GM13976 (cell line): ENCODE data around the gene KRTAP4-4.
"Not testable (repeated sequence)": the region's sequence is repeated elsewhere in the genome, so short reads cannot be mapped to it uniquely, and the experiment has no call there.

Experiments
- DNase-seq: peaks from one replicate; pipeline ENCODE4 v3.0.0; 2012; ENCODE audit warnings: low spot score
- CTCF ChIP-seq: IDR thresholded peaks from 2 replicates; pipeline ENCODE4 v1.5.1; 2012; ENCODE audit warnings: borderline replicate concordance, mild to moderate bottlenecking; ENCODE audit not compliant: insufficient read depth; ENCODE audit errors: extremely low read depth, missing control alignments, control extremely low read depth
- in situ Hi-C: fragments of 300-500 bp; cut with MboI; formaldehyde crosslinking; loops from one replicate; pipeline ENCODE4 v1.12.0; 2022; ENCODE audit warnings: low sequenced_read_pairs, mixed read lengths, inconsistent platforms; ENCODE audit not compliant: unreplicated experiment

Gene KRTAP4-4

GRCh38 chr17:41133880-41134735 lies 26.4 kb downstream of the KRTAP4-4 start:
- in situ Hi-C loops: no loop called here
- no peak for DNase-seq
- no peak for TF ChIP-seq CTCF

- in situ Hi-C loops: no loop called here
- peak; percentile 21 for DNase-seq
- TF ChIP-seq CTCF: no peak
Measured at GRCh38 chr17:41131979-41132378, 28.6 kb downstream of the KRTAP4-4 start.

- DNase-seq: no peak
- no peak for TF ChIP-seq CTCF
- in situ Hi-C loops: no loop called here
Measured at GRCh38 chr17:41127371-41127770, 33.2 kb downstream of the KRTAP4-4 start.

GRCh38 chr17:41126412-41126811 lies 34.1 kb downstream of the KRTAP4-4 start:
- in situ Hi-C loops: no loop called here
- DNase-seq: no peak
- no peak for TF ChIP-seq CTCF

GRCh38 chr17:41125064-41125463 lies 35.5 kb downstream of the KRTAP4-4 start:
- TF ChIP-seq CTCF: no peak
- in situ Hi-C loops: no loop called here
- no peak for DNase-seq

- in situ Hi-C loops: not testable (repeated sequence)
Measured at GRCh38 chr17:41123991-41124371, 36.6 kb downstream of the KRTAP4-4 start, which contains the start of gene KRTAP4-12. Gene KRTAP4-12, minus strand, starts transcription at chr17:41124182. Its CDS starts 60 bp downstream, at chr17:41124122.

GRCh38 chr17:41123292-41123990 lies 37.1 kb downstream of the KRTAP4-4 start:
- in situ Hi-C loops, DNase-seq: not testable (repeated sequence)

More at GRCh38 chr17:41123991-41124371, 36.6 kb downstream of the KRTAP4-4 start, which contains the start of gene KRTAP4-12:
- DNase-seq: not testable (repeated sequence)
